Right cardiac atrium (tissue), 5 donors: ENCODE results near the gene DHRS13. TPM values are rescaled to one million over a fixed set of nuclear protein-coding genes. Genes with fewer than 3 reads are reported as not detected.

ENCODE experiments used
- ATAC-seq, 2 donors: fragments of 200-7000 bp; cut with Tn5 transposase; one replicate each; pipeline versions ENCODE4 v1.8.0 to v1.9.1; 2020; ENCODE audit warnings: moderate library complexity in 2 of 2, mild to moderate bottlenecking in 1 of 2
- DNase-seq, 3 donors: peaks; one replicate each; pipeline ENCODE4 v3.0.0-alpha.2; 2020
- H3K27ac ChIP-seq: one replicate; pipeline ENCODE4 v1.5.1; 2013; ENCODE audit warnings: mild to moderate bottlenecking, low read length, control low read depth, moderate library complexity
- H3K27me3 ChIP-seq: one replicate; pipeline ENCODE4 v1.6.1; 2013; ENCODE audit not compliant: control insufficient read depth, insufficient read depth
- H3K4me1 ChIP-seq: one replicate; pipeline ENCODE4 v1.6.1; 2013; ENCODE audit warnings: low read length; ENCODE audit not compliant: control insufficient read depth, insufficient read depth
- H3K4me3 ChIP-seq: one replicate; pipeline ENCODE4 v1.5.1; 2013; ENCODE audit warnings: low read length, control low read depth
- H3K9me3 ChIP-seq: one replicate; pipeline ENCODE4 v1.6.1; 2013; ENCODE audit warnings: low read length; ENCODE audit not compliant: control insufficient read depth
- WGBS: extraction: QIAGEN DNeasy Blood & Tissue Kit; methylation state at CpG from one replicate; pipeline ENCODE4 v1.1.7; 2013; 5-methylcytosine and 5-hydroxymethylcytosine counted together
- intact Hi-C, 4 donors: fragments of 100-400 bp; cut with DNase I; formaldehyde crosslinking; loops; one replicate each; pipeline versions ENCODE4 v1.11.0 to v1.14.0; 2022 to 2023
- polyA plus RNA-seq: library from polyadenylated mRNA; stranded (reverse); fragments of 200-250 nt; gene quantifications from one replicate; pipeline ENCODE4 v1.2.3, GENCODE V29; 2013
- total RNA-seq, 4 donors: library from RNA; stranded (reverse); fragmentation: NEBNext Ultra II Directional; extraction: Animal tissue kit (Norgen Biotek cat#: 25700); gene quantifications; one replicate each; pipeline ENCODE4 v1.2.1, GENCODE V29; 2021
- donor health status: healthy with polysubstance abuse.
- donor health status: DM: no; HTN: yes; CAD: no.
- donor health status: DM: no; HTN: no; CAD: no.
- donor health status: DM: no; HTN: yes; CAD: no; lungs with severe emphysema.
- donor health status: DM: yes; HTN: yes; CAD: no.

DHRS13 gene
- total and polyA plus RNA-seq, 5 donors: 2.1 to 3.3 (median 2.3) TPM

DNA sequence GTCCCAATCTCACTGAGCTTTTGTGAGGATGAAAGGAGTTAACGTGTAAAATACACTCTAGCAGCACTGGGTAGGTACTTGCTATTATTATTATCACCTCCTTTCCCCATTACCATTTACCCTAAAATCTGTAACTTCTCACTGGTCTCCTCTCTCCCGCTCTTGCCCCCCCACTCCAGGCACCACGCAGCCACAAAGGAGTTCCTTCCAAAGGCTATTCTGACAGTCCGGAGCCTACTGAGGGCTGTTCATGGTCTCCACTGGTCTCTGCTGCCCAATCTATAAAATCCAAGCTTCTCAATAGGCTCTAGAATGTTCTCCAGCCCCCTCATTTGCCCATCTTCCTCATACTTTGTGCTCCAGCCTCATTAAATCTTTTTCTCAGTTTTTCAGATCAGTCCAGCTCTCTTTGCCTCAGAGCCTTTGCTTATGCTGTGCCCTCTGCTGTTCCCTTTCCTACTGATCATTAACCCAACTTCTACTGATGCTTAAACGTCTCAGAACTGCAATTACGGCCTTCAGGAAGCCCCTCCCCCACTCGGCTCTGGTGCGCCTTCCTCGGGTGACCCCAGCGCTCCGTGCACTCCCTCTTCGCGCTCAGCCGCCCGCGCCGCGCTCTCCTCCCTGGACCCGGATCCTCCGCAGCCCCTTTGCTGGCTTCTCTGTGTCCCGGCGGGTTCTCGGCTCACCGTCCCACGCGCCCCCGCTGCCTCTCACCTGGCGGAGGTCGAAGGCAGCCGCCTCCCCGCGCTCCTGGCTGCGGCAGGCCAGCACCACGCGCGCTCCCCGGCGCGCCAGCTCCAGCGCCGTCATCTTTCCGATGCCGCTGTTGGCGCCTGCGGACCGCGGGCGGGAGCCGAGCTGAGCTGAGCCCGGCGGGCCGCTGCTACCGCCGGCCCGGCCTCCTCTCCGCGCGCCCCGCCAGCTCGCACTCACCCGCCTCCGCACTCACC is 737 bp downstream of the DHRS13 start:
- H3K4me1 ChIP-seq: peaks cover 2% of the 10 kb centered on the region

GRCh38 chr17:28900986-28901726 is 1.7 kb downstream of the DHRS13 start:
- Histone ChIP-seq H3K4me3 (no peak overlapping the region), H3K4me1 (peaks cover 2% of the 10 kb centered on the region), H3K27me3 (no peaks in the 10 kb centered on the region), H3K9me3 (no peaks in the 10 kb centered on the region), H3K27ac (no peak overlapping the region)
- DNase-seq (no peak), ATAC-seq (no peak)
- WGBS: 95% methylated on average over 24 of the region's 24 CpGs
- intact Hi-C loops: loop anchor here in 1 of 4 donors (5.0 kb wide), 1 partner anchor 46 kb away; no protein-coding TSS in a partner anchor

More for the DNA sequence above, 737 bp downstream of the DHRS13 start:
- Histone ChIP-seq H3K27me3 (no peaks in the 10 kb centered on the region), H3K9me3 (no peaks in the 10 kb centered on the region), H3K4me3 (peak overlapping the region; percentile 51), H3K27ac (peak overlapping the region; percentile 14)
- ATAC-seq: peak; percentile 34 to 47
- intact Hi-C loops: loop anchor here in 1 of 4 donors (5.0 kb wide), 1 partner anchor 45 kb away; no protein-coding TSS in a partner anchor
- 5% methylated on average over 62 of the region's 62 CpGs for WGBS
- peak in 2 of 3 donors; percentile 49 to 81 for DNase-seq

DNA sequence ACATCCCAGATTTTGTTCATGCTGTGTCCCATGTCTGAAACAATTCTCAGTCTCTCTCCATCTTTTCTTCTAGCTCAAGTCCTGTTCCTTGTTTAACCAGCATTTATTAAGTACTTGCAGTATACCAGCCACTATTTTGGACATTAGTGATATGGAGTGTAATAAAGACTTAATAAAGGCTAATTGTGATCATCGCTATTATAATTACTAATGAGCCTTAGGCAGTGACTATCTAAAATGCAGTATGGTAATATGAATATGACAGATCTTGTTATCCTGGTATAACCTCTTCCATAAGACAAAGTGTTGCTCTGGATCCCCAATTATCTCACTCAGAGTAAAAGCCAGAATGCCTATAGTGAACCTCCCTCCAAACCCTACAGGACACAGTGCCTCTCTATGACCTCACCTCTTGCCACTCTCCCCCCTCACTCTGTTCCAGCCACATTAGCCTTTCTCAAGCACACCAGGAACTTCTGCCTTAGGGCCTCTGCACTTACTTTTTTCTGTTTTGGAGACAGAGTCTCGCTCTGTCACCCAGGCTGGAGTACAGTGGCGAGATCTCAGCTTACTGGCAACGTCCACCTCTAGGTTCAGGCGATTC is 3.6 kb downstream of the DHRS13 start:
- DNase-seq (no peak), ATAC-seq (no peak)
- WGBS: 97% methylated on average over 5 of the region's 5 CpGs
- intact Hi-C loops: loop anchor here in 2 of 4 donors (5.0 to 10.0 kb wide), 2 partner anchors 57 to 135 kb away; partner anchors contain the start of gene FAM222B (in 1 of the 2)
- no peak overlapping the region for H3K27ac ChIP-seq
- no peaks in the 10 kb centered on the region for H3K9me3 ChIP-seq
- H3K4me3 ChIP-seq: no peak overlapping the region
- peaks cover 2% of the 10 kb centered on the region for H3K4me1 ChIP-seq
- H3K27me3 ChIP-seq: no peaks in the 10 kb centered on the region

GRCh38 chr17:28898527-28898955 is 4.3 kb downstream of the DHRS13 start:
- Histone ChIP-seq H3K9me3 (no peaks in the 10 kb centered on the region), H3K27ac (no peak overlapping the region), H3K4me3 (no peak overlapping the region), H3K27me3 (no peaks in the 10 kb centered on the region), H3K4me1 (peaks cover 2% of the 10 kb centered on the region)
- 91% methylated on average over 12 of the region's 12 CpGs for WGBS
- no peak for DNase-seq
- intact Hi-C loops: loop anchor here in 2 of 4 donors (5.0 to 10.0 kb wide), 2 partner anchors 56 to 134 kb away; partner anchors contain the start of gene FAM222B (in 1 of the 2)
- no peak for ATAC-seq

- no peaks in the 10 kb centered on the region for H3K27me3 ChIP-seq
- no peak for ATAC-seq
- intact Hi-C loops: loop anchor here in 2 of 4 donors (5.0 to 10.0 kb wide), 2 partner anchors 56 to 133 kb away; partner anchors contain the start of gene FAM222B (in 1 of the 2)
- peak overlapping the region; percentile 66 for H3K4me3 ChIP-seq
- peak overlapping the region; percentile 71 for H3K27ac ChIP-seq
- H3K9me3 ChIP-seq: no peaks in the 10 kb centered on the region
- no peak for DNase-seq
- 24% methylated on average over 23 of the region's 23 CpGs for WGBS
- H3K4me1 ChIP-seq: peaks cover 4% of the 10 kb centered on the region
Measured at GRCh38 chr17:28897769-28898526, 4.9 kb downstream of the DHRS13 start.

DNA sequence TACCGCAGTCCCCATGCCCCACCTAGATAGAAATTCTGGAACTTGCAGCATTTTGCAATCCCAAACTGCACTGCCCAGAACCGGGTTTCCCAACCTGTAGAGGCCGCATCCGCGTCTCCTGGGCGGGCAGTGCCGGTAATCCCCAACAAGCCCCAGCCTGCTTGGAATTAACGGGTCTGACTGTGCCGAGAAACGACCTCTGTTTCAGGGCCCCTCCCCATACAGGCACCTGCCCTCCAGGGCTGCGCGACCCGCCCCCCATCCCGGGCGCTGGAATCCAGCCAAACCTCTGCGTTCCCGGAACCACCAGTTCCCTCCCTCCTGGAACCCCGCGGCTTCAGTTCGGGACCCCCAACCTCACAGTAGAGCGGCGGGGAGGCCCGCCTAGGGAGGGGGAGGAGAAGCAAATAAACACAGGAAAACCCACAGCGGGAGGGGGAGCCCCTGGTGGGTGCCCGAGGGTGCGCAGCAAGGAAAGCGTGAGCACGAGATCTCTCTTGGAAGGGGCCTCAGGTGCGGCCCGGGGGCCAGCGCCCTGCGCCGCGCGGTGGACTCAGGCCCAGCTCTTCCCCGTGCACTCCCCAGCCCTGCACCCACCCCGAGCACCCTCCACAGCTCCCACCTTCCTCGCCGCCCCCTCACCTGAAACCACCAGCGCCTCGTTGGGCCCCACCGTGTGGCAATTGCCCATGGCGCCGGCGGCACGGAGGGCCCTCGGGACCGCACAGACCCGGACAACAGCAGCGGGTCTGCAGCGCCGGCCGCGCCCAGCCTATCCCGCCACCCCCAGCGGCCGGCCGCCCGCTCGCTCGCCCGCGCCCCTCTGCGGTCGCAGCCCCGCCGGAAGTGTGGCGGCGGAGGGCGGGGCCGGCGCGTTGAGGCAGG is 5.8 kb downstream of the DHRS13 start, which contains the start of gene FLOT2:
Gene FLOT2, minus strand, starts transcription at position 850 of the 885 bp plus-strand sequence. Its CDS starts 159 bp downstream, at position 691.
- ATAC-seq: peak; percentile 79 to 81
- DNase-seq: peak; percentile 71 to 86 (median 84)
- Histone ChIP-seq H3K4me3 (peak within 1 kb of the TSS; percentile 66), H3K9me3 (no peaks in the 10 kb centered on the region), H3K27me3 (no peaks in the 10 kb centered on the region), H3K27ac (peak within 1 kb of the TSS; percentile 71), H3K4me1 (peaks cover 9% of the 10 kb centered on the region)
- intact Hi-C loops: loop anchor here in 2 of 4 donors (5.0 to 10.0 kb wide), 2 partner anchors 55 to 132 kb away; partner anchors contain the start of gene FAM222B (in 1 of the 2)
- WGBS: under 1% methylated on average over 73 of the region's 73 CpGs

GRCh38 chr17:28896491-28896883 is 6.4 kb downstream of the DHRS13 start:
- ATAC-seq (no peak), DNase-seq (no peak)
- peak overlapping the region; percentile 22 for H3K27ac ChIP-seq
- intact Hi-C loops: loop anchor here in 2 of 4 donors (5.0 to 10.0 kb wide), 2 partner anchors 54 to 132 kb away; partner anchors contain the start of gene FAM222B (in 1 of the 2)
- WGBS: 23% methylated on average over 5 of the region's 5 CpGs
- H3K4me1 ChIP-seq: peaks cover 12% of the 10 kb centered on the region
- H3K27me3 ChIP-seq: no peaks in the 10 kb centered on the region
- no peaks in the 10 kb centered on the region for H3K9me3 ChIP-seq
- peak overlapping the region; percentile 66 for H3K4me3 ChIP-seq

DNA sequence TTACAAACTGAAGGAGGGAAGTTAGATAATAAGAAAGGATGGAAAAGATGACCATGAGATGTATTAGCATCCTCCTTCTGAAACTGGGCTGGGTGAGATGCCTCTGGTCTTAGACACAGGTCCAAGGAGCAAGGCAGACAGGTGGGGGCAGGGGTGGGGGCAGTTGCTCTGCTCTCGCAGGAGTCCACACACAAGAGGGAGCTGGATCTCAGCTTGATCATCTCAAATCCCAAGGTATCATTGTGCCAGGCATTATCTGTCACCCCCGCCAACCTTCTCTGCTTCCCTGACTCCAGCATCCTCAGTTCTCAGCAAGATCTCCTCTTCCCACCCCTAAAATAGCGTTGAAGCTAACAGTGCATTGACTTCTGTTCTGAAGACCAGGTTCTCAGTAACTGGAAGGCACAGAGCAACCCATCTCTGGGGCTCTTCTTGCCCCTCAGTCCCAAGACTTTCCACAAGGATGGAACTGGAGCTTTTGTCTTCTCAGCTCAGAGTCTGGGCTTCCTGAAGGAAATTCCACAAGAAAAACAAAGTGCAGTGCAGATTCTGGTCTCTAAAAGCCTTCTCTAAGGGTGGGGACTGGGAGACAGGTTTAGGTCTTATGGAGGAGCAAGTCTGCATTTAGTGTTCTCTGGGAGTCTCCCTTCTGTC is 7.0 kb downstream of the DHRS13 start:
- intact Hi-C loops: loop anchor here in 2 of 4 donors (5.0 to 10.0 kb wide), 2 partner anchors 54 to 131 kb away; partner anchors contain the start of gene FAM222B (in 1 of the 2)
- ATAC-seq: no peak
- Histone ChIP-seq H3K4me3 (peak overlapping the region; percentile 66), H3K27ac (peak overlapping the region; percentile 22), H3K4me1 (peaks cover 12% of the 10 kb centered on the region), H3K27me3 (no peaks in the 10 kb centered on the region), H3K9me3 (no peaks in the 10 kb centered on the region)
- WGBS: 50% methylated on average over 3 of the region's 3 CpGs
- DNase-seq: no peak
